ENCODE measurements around the gene IGFBP3. TPM values are rescaled to one million over a fixed set of nuclear protein-coding genes. Genes with fewer than 3 reads are reported as not detected.

IGFBP3 gene
- total and polyA plus RNA-seq, 2 of the 13 experiments (the other 11 are each of a cell fraction or from before 2014, with no cell fraction given) = 57.5 TPM; not detected in 1

DNA sequence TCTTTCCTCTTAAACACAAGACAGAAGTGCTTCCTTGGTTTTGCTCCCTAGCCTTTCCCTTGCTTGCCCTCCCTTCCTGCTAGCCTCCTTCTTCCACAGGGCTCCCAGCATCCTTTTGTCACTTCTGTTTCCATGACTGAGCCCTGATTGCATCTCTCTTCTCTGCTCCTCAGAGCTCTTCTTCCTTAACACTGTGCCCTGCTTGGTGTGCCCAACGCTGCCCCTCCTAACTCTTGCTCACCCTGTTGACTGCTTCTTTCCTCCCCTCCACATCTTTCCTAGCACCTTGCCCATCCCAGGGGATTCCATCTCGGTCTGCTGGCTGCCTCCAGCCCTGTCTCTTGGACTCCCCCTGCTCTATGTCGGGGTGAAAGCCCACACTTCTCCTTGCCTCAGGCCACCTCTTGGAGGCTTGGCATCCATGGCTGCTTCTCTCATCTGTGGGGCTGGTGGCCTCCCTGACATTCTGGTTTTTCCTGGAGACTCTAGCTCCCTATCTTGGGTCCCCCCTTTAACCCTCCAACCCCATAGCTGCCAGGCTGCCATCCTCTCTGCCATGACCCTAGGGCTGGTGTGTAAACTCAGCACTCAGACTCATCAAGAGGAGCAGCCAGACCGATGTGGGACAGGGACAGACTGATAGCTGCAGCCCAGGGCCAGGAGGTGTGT lies 26.9 kb downstream of the IGFBP3 start (continued):
- TF ChIP-seq ZNF737 (CRISPR knock-in tag; IDR thresholded peaks at IDR 0.05; ENCODE audit: borderline replicate concordance) = peak; percentile 63; the same call in 1 of the 2 replicates
- TF ChIP-seq PITX1 (CRISPR knock-in tag; IDR thresholded peaks at IDR 0.05) = 0 out of 2 replicates have a peak, but pooled peaks have one; percentile 21
- TF ChIP-seq MTA3 (CRISPR knock-in tag; IDR thresholded peaks at IDR 0.05) = no peak
- TF ChIP-seq, protein P1, sequence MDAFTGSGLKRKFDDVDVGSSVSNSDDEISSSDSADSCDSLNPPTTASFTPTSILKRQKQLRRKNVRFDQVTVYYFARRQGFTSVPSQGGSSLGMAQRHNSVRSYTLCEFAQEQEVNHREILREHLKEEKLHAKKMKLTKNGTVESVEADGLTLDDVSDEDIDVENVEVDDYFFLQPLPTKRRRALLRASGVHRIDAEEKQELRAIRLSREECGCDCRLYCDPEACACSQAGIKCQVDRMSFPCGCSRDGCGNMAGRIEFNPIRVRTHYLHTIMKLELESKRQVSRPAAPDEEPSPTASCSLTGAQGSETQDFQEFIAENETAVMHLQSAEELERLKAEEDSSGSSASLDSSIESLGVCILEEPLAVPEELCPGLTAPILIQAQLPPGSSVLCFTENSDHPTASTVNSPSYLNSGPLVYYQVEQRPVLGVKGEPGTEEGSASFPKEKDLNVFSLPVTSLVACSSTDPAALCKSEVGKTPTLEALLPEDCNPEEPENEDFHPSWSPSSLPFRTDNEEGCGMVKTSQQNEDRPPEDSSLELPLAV (CRISPR knock-in tag; conservative IDR thresholded peaks at IDR 0.05; ENCODE audit: low read depth) = no peak
- no peak for TF ChIP-seq RBM39 (IDR thresholded peaks at IDR 0.05; ENCODE audit: low read depth, low read length, poor library complexity, severe bottlenecking)
- TF ChIP-seq ASH2L (IDR thresholded peaks at IDR 0.05; ENCODE audit: insufficient read length, low read depth, low read length) = no peak
- TF ChIP-seq MIER2 (CRISPR knock-in tag; IDR thresholded peaks at IDR 0.05) = no peak
- TF ChIP-seq GTF3A (CRISPR knock-in tag; conservative IDR thresholded peaks at IDR 0.05) = no peak
- TF ChIP-seq SIN3A (IDR thresholded peaks at IDR 0.05; ENCODE audit: borderline replicate concordance, low read depth, low read length) = peak; percentile 96
- no peak for TF ChIP-seq PAWR (CRISPR knock-in tag; IDR thresholded peaks at IDR 0.05; ENCODE audit: borderline replicate concordance)
- TF ChIP-seq CHCHD3 (CRISPR knock-in tag; IDR thresholded peaks at IDR 0.05) = peak; percentile 53; the same call in 1 of the 2 replicates
- peak in 1 of 2 experiments; percentile 57; a peak in 1 of 4 replicates for TF ChIP-seq POLR2A (IDR thresholded peaks at IDR 0.05; ENCODE audit: insufficient read depth in 1 of 2, low read depth in 2 of 2, low read length in 2 of 2)
- no peak for TF ChIP-seq BHLHE40 (IDR thresholded peaks at IDR 0.05; ENCODE audit: low read length)
- TF ChIP-seq ZNF547 (CRISPR knock-in tag; IDR thresholded peaks at IDR 0.05) = no peak; the same call in 1 of the 2 replicates
- peak; percentile 23; the same call in 1 of the 2 replicates for TF ChIP-seq MEIS1 (CRISPR knock-in tag; IDR thresholded peaks at IDR 0.05; ENCODE audit: borderline replicate concordance)
- peak; percentile 12; the same call in 1 of the 2 replicates for TF ChIP-seq ZNF713 (CRISPR knock-in tag; IDR thresholded peaks at IDR 0.05)
- TF ChIP-seq REL (CRISPR knock-in tag; conservative IDR thresholded peaks at IDR 0.05) = peak; percentile 32; the same call in 1 of the 2 replicates
- TF ChIP-seq JARID2 (CRISPR knock-in tag; IDR thresholded peaks at IDR 0.05; ENCODE audit: insufficient replicate concordance) = no peak
- peak; percentile 63; the same call in 1 of the 2 replicates for TF ChIP-seq ZNF891 (CRISPR knock-in tag; IDR thresholded peaks at IDR 0.05)
- TF ChIP-seq, protein P2, sequence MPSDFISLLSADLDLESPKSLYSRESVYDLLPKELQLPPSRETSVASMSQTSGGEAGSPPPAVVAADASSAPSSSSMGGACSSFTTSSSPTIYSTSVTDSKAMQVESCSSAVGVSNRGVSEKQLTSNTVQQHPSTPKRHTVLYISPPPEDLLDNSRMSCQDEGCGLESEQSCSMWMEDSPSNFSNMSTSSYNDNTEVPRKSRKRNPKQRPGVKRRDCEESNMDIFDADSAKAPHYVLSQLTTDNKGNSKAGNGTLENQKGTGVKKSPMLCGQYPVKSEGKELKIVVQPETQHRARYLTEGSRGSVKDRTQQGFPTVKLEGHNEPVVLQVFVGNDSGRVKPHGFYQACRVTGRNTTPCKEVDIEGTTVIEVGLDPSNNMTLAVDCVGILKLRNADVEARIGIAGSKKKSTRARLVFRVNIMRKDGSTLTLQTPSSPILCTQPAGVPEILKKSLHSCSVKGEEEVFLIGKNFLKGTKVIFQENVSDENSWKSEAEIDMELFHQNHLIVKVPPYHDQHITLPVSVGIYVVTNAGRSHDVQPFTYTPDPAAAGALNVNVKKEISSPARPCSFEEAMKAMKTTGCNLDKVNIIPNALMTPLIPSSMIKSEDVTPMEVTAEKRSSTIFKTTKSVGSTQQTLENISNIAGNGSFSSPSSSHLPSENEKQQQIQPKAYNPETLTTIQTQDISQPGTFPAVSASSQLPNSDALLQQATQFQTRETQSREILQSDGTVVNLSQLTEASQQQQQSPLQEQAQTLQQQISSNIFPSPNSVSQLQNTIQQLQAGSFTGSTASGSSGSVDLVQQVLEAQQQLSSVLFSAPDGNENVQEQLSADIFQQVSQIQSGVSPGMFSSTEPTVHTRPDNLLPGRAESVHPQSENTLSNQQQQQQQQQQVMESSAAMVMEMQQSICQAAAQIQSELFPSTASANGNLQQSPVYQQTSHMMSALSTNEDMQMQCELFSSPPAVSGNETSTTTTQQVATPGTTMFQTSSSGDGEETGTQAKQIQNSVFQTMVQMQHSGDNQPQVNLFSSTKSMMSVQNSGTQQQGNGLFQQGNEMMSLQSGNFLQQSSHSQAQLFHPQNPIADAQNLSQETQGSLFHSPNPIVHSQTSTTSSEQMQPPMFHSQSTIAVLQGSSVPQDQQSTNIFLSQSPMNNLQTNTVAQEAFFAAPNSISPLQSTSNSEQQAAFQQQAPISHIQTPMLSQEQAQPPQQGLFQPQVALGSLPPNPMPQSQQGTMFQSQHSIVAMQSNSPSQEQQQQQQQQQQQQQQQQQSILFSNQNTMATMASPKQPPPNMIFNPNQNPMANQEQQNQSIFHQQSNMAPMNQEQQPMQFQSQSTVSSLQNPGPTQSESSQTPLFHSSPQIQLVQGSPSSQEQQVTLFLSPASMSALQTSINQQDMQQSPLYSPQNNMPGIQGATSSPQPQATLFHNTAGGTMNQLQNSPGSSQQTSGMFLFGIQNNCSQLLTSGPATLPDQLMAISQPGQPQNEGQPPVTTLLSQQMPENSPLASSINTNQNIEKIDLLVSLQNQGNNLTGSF (CRISPR knock-in tag; IDR thresholded peaks at IDR 0.05) = no peak
- no peak for TF ChIP-seq HNRNPK (IDR thresholded peaks at IDR 0.05; ENCODE audit: low read depth, low read length, poor library complexity, severe bottlenecking)
- no peak for TF ChIP-seq ZNF577 (CRISPR knock-in tag; IDR thresholded peaks at IDR 0.05; ENCODE audit: borderline replicate concordance, low read depth)
- TF ChIP-seq SUZ12 (IDR thresholded peaks at IDR 0.05; ENCODE audit: low read depth, low read length) = no peak
- TF ChIP-seq KLF13 (CRISPR knock-in tag; IDR thresholded peaks at IDR 0.05) = no peak

Data from HepG2 (cell line).